Measurements from ENCODE around the gene ARHGEF7. TPM values are rescaled to one million over a fixed set of nuclear protein-coding genes. Genes with fewer than 3 reads are reported as not detected.

The ARHGEF7 gene
- total RNA-seq, 1 experiment from 2014 or later = 100 TPM

- Histone ChIP-seq H3K9me2 (replicated peaks; ENCODE audit: insufficient read depth, low read length) (no peaks in the 10 kb centered on the region), H3K4me2 (ENCODE audit: low read depth, low read length, poor library complexity, severe bottlenecking) (no peak overlapping the region), H4K20me1 (ENCODE audit: insufficient read depth, low read depth, low read length) (no peaks in the 10 kb centered on the region), H3K9ac (ENCODE audit: low read length) (no peak overlapping the region), H3K36me3 (ENCODE audit: insufficient read depth, low read length) (peaks cover 49% of the 10 kb centered on the region; the same call in 1 of the 2 replicates), H3K79me2 (ENCODE audit: low read length) (peaks cover 11% of the 10 kb centered on the region), H3K27ac (ENCODE audit: low read length) (no peak overlapping the region), H3K9me3 (ENCODE audit: low read length) (no peaks in the 10 kb centered on the region), H2AFZ (ENCODE audit: low read length) (no peak overlapping the region), H3K4me3 (ENCODE audit: low read length) (no peak overlapping the region), H3K27me3 (ENCODE audit: low read length) (no peaks in the 10 kb centered on the region), H3K4me1 (ENCODE audit: low read length) (no peaks in the 10 kb centered on the region)
- no peak for DNase-seq
Measured at GRCh38 chr13:111282425-111282824, 167.3 kb downstream of the ARHGEF7 start.

GRCh38 chr13:111282997-111283396 lies 167.9 kb downstream of the ARHGEF7 start:
- H3K27ac ChIP-seq (ENCODE audit: low read length) = no peak overlapping the region
- H2AFZ ChIP-seq (ENCODE audit: low read length) = no peak overlapping the region
- no peak overlapping the region for H3K4me2 ChIP-seq (ENCODE audit: low read depth, low read length, poor library complexity, severe bottlenecking)
- no peaks in the 10 kb centered on the region for H3K4me1 ChIP-seq (ENCODE audit: low read length)
- no peaks in the 10 kb centered on the region for H3K27me3 ChIP-seq (ENCODE audit: low read length)
- H3K9me2 ChIP-seq (replicated peaks; ENCODE audit: insufficient read depth, low read length) = no peaks in the 10 kb centered on the region
- H3K9ac ChIP-seq (ENCODE audit: low read length) = no peak overlapping the region
- H3K4me3 ChIP-seq (ENCODE audit: low read length) = no peak overlapping the region
- H3K9me3 ChIP-seq (ENCODE audit: low read length) = no peaks in the 10 kb centered on the region
- no peaks in the 10 kb centered on the region for H4K20me1 ChIP-seq (ENCODE audit: insufficient read depth, low read depth, low read length)
- no peak for DNase-seq
- H3K36me3 ChIP-seq (ENCODE audit: insufficient read depth, low read length) = peaks cover 44% of the 10 kb centered on the region; the same call in 1 of the 2 replicates
- peaks cover 6% of the 10 kb centered on the region for H3K79me2 ChIP-seq (ENCODE audit: low read length)

DNA sequence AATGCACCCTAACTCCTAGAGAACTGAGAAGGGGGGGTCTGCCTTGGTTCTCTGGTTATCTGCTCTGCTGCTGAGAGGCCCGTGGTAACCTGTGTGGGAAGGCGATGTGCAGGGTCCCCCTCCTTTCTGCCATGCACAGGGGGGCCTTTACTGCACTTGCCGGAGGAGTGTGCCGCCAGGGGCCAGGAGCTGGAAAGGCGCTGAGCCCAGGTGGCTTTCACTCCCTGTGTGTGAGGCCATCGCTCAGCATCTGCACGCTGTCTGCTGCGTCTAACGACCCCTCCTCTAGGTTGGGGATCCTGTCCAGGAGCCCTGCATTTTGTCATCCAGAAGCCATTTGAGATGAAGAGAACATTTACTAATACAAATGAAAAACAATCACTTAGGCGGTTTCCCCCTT lies 168.3 kb downstream of the ARHGEF7 start:
- Histone ChIP-seq H3K9me2 (replicated peaks; ENCODE audit: insufficient read depth, low read length) (no peaks in the 10 kb centered on the region), H3K4me1 (ENCODE audit: low read length) (no peaks in the 10 kb centered on the region), H3K79me2 (ENCODE audit: low read length) (peaks cover 2% of the 10 kb centered on the region), H2AFZ (ENCODE audit: low read length) (no peak overlapping the region), H3K27me3 (ENCODE audit: low read length) (no peaks in the 10 kb centered on the region), H4K20me1 (ENCODE audit: insufficient read depth, low read depth, low read length) (no peaks in the 10 kb centered on the region), H3K27ac (ENCODE audit: low read length) (no peak overlapping the region), H3K9ac (ENCODE audit: low read length) (no peak overlapping the region), H3K9me3 (ENCODE audit: low read length) (no peaks in the 10 kb centered on the region), H3K4me3 (ENCODE audit: low read length) (no peak overlapping the region), H3K36me3 (ENCODE audit: insufficient read depth, low read length) (peaks cover 44% of the 10 kb centered on the region; the same call in 1 of the 2 replicates), H3K4me2 (ENCODE audit: low read depth, low read length, poor library complexity, severe bottlenecking) (no peak overlapping the region)
- no peak for DNase-seq

GRCh38 chr13:111283991-111284390 lies 168.9 kb downstream of the ARHGEF7 start:
- Histone ChIP-seq H3K27me3 (ENCODE audit: low read length) (no peaks in the 10 kb centered on the region), H3K4me1 (ENCODE audit: low read length) (no peaks in the 10 kb centered on the region), H3K4me3 (ENCODE audit: low read length) (no peak overlapping the region), H3K36me3 (ENCODE audit: insufficient read depth, low read length) (peaks cover 44% of the 10 kb centered on the region; the same call in 1 of the 2 replicates), H3K9ac (ENCODE audit: low read length) (no peak overlapping the region), H3K79me2 (ENCODE audit: low read length) (peaks cover 2% of the 10 kb centered on the region), H3K9me3 (ENCODE audit: low read length) (no peaks in the 10 kb centered on the region), H4K20me1 (ENCODE audit: insufficient read depth, low read depth, low read length) (no peaks in the 10 kb centered on the region), H3K4me2 (ENCODE audit: low read depth, low read length, poor library complexity, severe bottlenecking) (no peak overlapping the region), H2AFZ (ENCODE audit: low read length) (no peak overlapping the region), H3K27ac (ENCODE audit: low read length) (no peak overlapping the region), H3K9me2 (replicated peaks; ENCODE audit: insufficient read depth, low read length) (no peaks in the 10 kb centered on the region)
- DNase-seq = no peak

GRCh38 chr13:111284565-111284964 lies 169.5 kb downstream of the ARHGEF7 start:
- Histone ChIP-seq H3K27ac (ENCODE audit: low read length) (no peak overlapping the region), H3K36me3 (ENCODE audit: insufficient read depth, low read length) (peaks cover 47% of the 10 kb centered on the region), H3K9me2 (replicated peaks; ENCODE audit: insufficient read depth, low read length) (no peaks in the 10 kb centered on the region), H4K20me1 (ENCODE audit: insufficient read depth, low read depth, low read length) (no peaks in the 10 kb centered on the region), H3K79me2 (ENCODE audit: low read length) (peaks cover 2% of the 10 kb centered on the region), H3K4me1 (ENCODE audit: low read length) (no peaks in the 10 kb centered on the region), H3K4me3 (ENCODE audit: low read length) (no peak overlapping the region), H2AFZ (ENCODE audit: low read length) (no peak overlapping the region), H3K4me2 (ENCODE audit: low read depth, low read length, poor library complexity, severe bottlenecking) (no peak overlapping the region), H3K27me3 (ENCODE audit: low read length) (no peaks in the 10 kb centered on the region), H3K9ac (ENCODE audit: low read length) (no peak overlapping the region), H3K9me3 (ENCODE audit: low read length) (no peaks in the 10 kb centered on the region)
- DNase-seq = no peak

DNA sequence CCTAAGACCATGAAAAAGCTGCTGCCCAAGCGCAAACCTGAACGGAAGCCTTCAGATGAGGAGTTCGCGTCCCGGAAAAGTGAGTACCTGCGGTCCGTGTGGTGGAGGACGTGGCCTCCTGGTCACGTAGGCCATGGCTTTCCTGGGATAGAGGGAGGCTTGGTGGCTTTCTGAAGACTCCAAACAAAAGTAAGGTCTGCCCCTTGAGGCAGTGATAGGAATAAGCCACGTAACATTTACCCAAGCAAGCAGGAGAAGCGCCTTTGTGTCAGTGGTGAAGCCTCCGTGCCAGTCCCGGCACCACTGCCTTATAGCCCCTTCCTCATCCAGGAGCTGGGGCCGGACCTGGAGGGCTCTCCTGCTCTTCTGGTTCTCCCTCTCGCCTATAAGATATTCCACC lies 171.1 kb downstream of the ARHGEF7 start:
- Histone ChIP-seq H3K9ac (ENCODE audit: low read length) (no peak overlapping the region), H3K36me3 (ENCODE audit: insufficient read depth, low read length) (peaks cover 45% of the 10 kb centered on the region), H3K4me2 (ENCODE audit: low read depth, low read length, poor library complexity, severe bottlenecking) (no peak overlapping the region), H3K9me2 (replicated peaks; ENCODE audit: insufficient read depth, low read length) (no peaks in the 10 kb centered on the region), H3K27ac (ENCODE audit: low read length) (no peak overlapping the region), H2AFZ (ENCODE audit: low read length) (no peak overlapping the region), H3K9me3 (ENCODE audit: low read length) (no peaks in the 10 kb centered on the region), H4K20me1 (ENCODE audit: insufficient read depth, low read depth, low read length) (0 out of 2 replicates have a peak, but pooled peaks cover 6% of the 10 kb centered on the region), H3K4me1 (ENCODE audit: low read length) (no peaks in the 10 kb centered on the region), H3K79me2 (ENCODE audit: low read length) (peaks cover 8% of the 10 kb centered on the region), H3K4me3 (ENCODE audit: low read length) (no peak overlapping the region), H3K27me3 (ENCODE audit: low read length) (no peaks in the 10 kb centered on the region)
- DNase-seq = no peak

- H3K36me3 ChIP-seq (ENCODE audit: insufficient read depth, low read length) = peaks cover 39% of the 10 kb centered on the region
Measured at GRCh38 chr13:111286749-111287148, 171.6 kb downstream of the ARHGEF7 start.

DNA sequence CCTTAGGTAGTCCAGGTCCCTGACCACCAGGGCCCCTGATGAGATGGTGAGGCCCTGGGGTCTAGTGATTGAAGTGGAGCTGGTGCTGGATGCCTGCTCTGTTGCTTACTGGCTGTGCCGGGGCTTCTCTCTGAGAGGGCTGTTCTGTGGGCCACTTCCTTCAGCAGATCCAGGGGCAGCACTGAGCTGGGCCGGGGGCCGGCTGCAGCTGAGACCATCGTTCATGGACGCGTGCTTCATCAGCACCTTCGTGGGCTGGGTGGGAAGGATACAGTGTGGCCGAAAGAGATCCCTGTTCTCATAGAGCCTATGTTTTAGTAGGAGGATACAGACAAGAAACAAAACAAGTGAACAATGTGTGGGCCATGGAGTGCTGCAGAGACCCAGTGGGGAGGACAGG lies 172.1 kb downstream of the ARHGEF7 start:
- H3K79me2 ChIP-seq (ENCODE audit: low read length) = peaks cover 10% of the 10 kb centered on the region
- 0 out of 2 replicates have a peak, but pooled peaks cover 6% of the 10 kb centered on the region for H4K20me1 ChIP-seq (ENCODE audit: insufficient read depth, low read depth, low read length)
- no peak overlapping the region for H3K27ac ChIP-seq (ENCODE audit: low read length)
- H3K9me3 ChIP-seq (ENCODE audit: low read length) = no peaks in the 10 kb centered on the region
- no peaks in the 10 kb centered on the region for H3K4me1 ChIP-seq (ENCODE audit: low read length)
- H2AFZ ChIP-seq (ENCODE audit: low read length) = no peak overlapping the region
- H3K36me3 ChIP-seq (ENCODE audit: insufficient read depth, low read length) = peaks cover 36% of the 10 kb centered on the region
- no peaks in the 10 kb centered on the region for H3K27me3 ChIP-seq (ENCODE audit: low read length)
- H3K4me2 ChIP-seq (ENCODE audit: low read depth, low read length, poor library complexity, severe bottlenecking) = no peak overlapping the region
- H3K9ac ChIP-seq (ENCODE audit: low read length) = no peak overlapping the region
- H3K4me3 ChIP-seq (ENCODE audit: low read length) = no peak overlapping the region
- DNase-seq = no peak
- no peaks in the 10 kb centered on the region for H3K9me2 ChIP-seq (replicated peaks; ENCODE audit: insufficient read depth, low read length)

More at GRCh38 chr13:111286749-111287148, 171.6 kb downstream of the ARHGEF7 start:
- Histone ChIP-seq H3K4me2 (ENCODE audit: low read depth, low read length, poor library complexity, severe bottlenecking) (no peak overlapping the region), H3K9me2 (replicated peaks; ENCODE audit: insufficient read depth, low read length) (no peaks in the 10 kb centered on the region), H3K4me1 (ENCODE audit: low read length) (no peaks in the 10 kb centered on the region), H3K9me3 (ENCODE audit: low read length) (no peaks in the 10 kb centered on the region), H3K4me3 (ENCODE audit: low read length) (no peak overlapping the region), H3K79me2 (ENCODE audit: low read length) (peaks cover 10% of the 10 kb centered on the region), H3K9ac (ENCODE audit: low read length) (no peak overlapping the region), H4K20me1 (ENCODE audit: insufficient read depth, low read depth, low read length) (0 out of 2 replicates have a peak, but pooled peaks cover 6% of the 10 kb centered on the region), H2AFZ (ENCODE audit: low read length) (no peak overlapping the region), H3K27ac (ENCODE audit: low read length) (no peak overlapping the region), H3K27me3 (ENCODE audit: low read length) (no peaks in the 10 kb centered on the region)
- no peak for DNase-seq

Data from Karpas-422 (cell line).